Measurements from ENCODE around the gene CKS1B. TPM values are rescaled to one million over a fixed set of nuclear protein-coding genes. Genes with fewer than 3 reads are reported as not detected.

CKS1B gene
- total RNA-seq, 1 experiment from 2014 or later, result 258 TPM

DNA sequence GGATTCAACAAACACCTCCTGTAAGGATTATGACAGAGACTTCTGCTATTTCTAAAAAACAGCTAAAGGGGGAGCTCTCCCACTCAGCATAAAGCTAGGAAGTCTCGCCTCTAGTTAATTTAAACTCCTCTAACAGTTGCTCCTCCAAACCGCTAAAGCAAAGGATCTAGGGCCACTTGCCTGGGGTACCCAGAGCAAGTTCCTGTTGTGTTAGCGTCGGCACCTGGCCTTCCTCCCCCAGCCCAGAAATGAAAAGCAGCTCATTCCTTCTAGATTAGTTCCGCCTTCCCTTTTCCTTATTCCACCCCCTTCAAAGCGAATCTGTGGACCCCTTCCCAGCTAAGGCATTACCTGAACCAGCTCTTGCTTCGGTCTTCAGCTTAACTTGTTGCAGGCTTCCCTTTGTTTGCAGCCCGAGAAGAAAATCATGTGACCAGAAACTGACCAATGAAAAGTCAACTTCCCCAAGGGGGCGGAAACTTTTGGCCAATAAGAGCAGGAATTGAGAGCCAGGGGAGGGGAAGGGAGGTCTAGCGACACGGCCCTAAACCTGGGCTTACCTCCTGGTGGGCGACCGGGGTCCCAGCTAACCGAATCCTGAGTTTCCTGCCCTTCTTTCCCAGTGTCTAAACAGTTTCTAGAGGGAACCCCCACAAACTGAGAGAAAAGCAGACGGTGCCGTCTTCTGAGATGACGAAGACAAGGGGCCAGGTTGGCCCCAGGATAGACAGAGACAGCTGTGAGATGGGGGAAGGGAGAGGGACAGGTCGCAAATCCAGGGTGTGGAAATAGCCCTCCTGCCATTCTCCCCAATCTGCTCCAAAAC is 18.6 kb upstream of the CKS1B start, which contains the start of gene PBXIP1 (continued):
- TF ChIP-seq HMGXB4 (CRISPR knock-in tag; IDR thresholded peaks at IDR 0.05) (no peak), EMX1 (CRISPR knock-in tag; IDR thresholded peaks at IDR 0.05) (no peak), TEAD4 (CRISPR knock-in tag; IDR thresholded peaks at IDR 0.05) (no peak), ZNF232 (CRISPR knock-in tag; IDR thresholded peaks at IDR 0.05) (no peak), CREM (CRISPR knock-in tag; IDR thresholded peaks at IDR 0.05) (no peak), ELF4 (CRISPR knock-in tag; IDR thresholded peaks at IDR 0.05; ENCODE audit: low read depth) (no peak), SMAD3 (CRISPR knock-in tag; IDR thresholded peaks at IDR 0.05; ENCODE audit: borderline replicate concordance) (no peak), FOXJ3 (CRISPR knock-in tag; IDR thresholded peaks at IDR 0.05; ENCODE audit: borderline replicate concordance) (no peak), TCF7 (CRISPR knock-in tag; IDR thresholded peaks at IDR 0.05; ENCODE audit: low read depth) (no peak)
- TF ChIP-seq, protein P1, sequence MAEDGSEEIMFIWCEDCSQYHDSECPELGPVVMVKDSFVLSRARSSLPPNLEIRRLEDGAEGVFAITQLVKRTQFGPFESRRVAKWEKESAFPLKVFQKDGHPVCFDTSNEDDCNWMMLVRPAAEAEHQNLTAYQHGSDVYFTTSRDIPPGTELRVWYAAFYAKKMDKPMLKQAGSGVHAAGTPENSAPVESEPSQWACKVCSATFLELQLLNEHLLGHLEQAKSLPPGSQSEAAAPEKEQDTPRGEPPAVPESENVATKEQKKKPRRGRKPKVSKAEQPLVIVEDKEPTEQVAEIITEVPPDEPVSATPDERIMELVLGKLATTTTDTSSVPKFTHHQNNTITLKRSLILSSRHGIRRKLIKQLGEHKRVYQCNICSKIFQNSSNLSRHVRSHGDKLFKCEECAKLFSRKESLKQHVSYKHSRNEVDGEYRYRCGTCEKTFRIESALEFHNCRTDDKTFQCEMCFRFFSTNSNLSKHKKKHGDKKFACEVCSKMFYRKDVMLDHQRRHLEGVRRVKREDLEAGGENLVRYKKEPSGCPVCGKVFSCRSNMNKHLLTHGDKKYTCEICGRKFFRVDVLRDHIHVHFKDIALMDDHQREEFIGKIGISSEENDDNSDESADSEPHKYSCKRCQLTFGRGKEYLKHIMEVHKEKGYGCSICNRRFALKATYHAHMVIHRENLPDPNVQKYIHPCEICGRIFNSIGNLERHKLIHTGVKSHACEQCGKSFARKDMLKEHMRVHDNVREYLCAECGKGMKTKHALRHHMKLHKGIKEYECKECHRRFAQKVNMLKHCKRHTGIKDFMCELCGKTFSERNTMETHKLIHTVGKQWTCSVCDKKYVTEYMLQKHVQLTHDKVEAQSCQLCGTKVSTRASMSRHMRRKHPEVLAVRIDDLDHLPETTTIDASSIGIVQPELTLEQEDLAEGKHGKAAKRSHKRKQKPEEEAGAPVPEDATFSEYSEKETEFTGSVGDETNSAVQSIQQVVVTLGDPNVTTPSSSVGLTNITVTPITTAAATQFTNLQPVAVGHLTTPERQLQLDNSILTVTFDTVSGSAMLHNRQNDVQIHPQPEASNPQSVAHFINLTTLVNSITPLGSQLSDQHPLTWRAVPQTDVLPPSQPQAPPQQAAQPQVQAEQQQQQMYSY (CRISPR knock-in tag; IDR thresholded peaks at IDR 0.05), result peak; percentile 75
- TF ChIP-seq, protein P2, sequence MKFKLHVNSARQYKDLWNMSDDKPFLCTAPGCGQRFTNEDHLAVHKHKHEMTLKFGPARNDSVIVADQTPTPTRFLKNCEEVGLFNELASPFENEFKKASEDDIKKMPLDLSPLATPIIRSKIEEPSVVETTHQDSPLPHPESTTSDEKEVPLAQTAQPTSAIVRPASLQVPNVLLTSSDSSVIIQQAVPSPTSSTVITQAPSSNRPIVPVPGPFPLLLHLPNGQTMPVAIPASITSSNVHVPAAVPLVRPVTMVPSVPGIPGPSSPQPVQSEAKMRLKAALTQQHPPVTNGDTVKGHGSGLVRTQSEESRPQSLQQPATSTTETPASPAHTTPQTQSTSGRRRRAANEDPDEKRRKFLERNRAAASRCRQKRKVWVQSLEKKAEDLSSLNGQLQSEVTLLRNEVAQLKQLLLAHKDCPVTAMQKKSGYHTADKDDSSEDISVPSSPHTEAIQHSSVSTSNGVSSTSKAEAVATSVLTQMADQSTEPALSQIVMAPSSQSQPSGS (CRISPR knock-in tag; IDR thresholded peaks at IDR 0.05; ENCODE audit: borderline replicate concordance, low read depth), result no peak
- TF ChIP-seq, protein P3, sequence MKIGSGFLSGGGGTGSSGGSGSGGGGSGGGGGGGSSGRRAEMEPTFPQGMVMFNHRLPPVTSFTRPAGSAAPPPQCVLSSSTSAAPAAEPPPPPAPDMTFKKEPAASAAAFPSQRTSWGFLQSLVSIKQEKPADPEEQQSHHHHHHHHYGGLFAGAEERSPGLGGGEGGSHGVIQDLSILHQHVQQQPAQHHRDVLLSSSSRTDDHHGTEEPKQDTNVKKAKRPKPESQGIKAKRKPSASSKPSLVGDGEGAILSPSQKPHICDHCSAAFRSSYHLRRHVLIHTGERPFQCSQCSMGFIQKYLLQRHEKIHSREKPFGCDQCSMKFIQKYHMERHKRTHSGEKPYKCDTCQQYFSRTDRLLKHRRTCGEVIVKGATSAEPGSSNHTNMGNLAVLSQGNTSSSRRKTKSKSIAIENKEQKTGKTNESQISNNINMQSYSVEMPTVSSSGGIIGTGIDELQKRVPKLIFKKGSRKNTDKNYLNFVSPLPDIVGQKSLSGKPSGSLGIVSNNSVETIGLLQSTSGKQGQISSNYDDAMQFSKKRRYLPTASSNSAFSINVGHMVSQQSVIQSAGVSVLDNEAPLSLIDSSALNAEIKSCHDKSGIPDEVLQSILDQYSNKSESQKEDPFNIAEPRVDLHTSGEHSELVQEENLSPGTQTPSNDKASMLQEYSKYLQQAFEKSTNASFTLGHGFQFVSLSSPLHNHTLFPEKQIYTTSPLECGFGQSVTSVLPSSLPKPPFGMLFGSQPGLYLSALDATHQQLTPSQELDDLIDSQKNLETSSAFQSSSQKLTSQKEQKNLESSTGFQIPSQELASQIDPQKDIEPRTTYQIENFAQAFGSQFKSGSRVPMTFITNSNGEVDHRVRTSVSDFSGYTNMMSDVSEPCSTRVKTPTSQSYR (CRISPR knock-in tag; IDR thresholded peaks at IDR 0.05), result no peak
- TF ChIP-seq, protein P4, sequence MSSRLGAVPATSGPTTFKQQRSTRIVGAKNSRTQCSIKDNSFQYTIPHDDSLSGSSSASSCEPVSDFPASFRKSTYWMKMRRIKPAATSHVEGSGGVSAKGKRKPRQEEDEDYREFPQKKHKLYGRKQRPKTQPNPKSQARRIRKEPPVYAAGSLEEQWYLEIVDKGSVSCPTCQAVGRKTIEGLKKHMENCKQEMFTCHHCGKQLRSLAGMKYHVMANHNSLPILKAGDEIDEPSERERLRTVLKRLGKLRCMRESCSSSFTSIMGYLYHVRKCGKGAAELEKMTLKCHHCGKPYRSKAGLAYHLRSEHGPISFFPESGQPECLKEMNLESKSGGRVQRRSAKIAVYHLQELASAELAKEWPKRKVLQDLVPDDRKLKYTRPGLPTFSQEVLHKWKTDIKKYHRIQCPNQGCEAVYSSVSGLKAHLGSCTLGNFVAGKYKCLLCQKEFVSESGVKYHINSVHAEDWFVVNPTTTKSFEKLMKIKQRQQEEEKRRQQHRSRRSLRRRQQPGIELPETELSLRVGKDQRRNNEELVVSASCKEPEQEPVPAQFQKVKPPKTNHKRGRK (CRISPR knock-in tag; IDR thresholded peaks at IDR 0.05; ENCODE audit: borderline replicate concordance), result no peak
